Smooth muscle cell (in vitro differentiated cells): ENCODE measurements around the gene FBXO24. TPM values are rescaled to one million over a fixed set of nuclear protein-coding genes. Genes with fewer than 3 reads are reported as not detected.

ENCODE experiments used
- DNase-seq: peaks from one replicate; lab custom pipeline; 2025; ENCODE audit not compliant: unreplicated experiment; lab: John Stamatoyannopoulos, UW
- H2AFZ ChIP-seq: fragments of 200-600 bp; sonication (generic); 2 replicates; pipeline ENCODE4 v1.6.0; 2016; ENCODE audit warnings: antibody characterized with exemption, low read depth, mild to moderate bottlenecking
- H3F3A ChIP-seq: fragments of 200-600 bp; sonication (generic); 2 replicates; pipeline ENCODE4 v1.6.0; 2017; ENCODE audit warnings: antibody characterized with exemption, low read depth
- H3K27ac ChIP-seq: fragments of 200-600 bp; sonication (generic); 2 replicates; pipeline ENCODE4 v1.5.1; 2016; ENCODE audit warnings: low read depth, mild to moderate bottlenecking
- H3K27me3 ChIP-seq: fragments of 200-600 bp; sonication (generic); 2 replicates; pipeline ENCODE4 v1.6.1; 2016; ENCODE audit warnings: low read depth, mild to moderate bottlenecking
- H3K36me3 ChIP-seq: fragments of 200-600 bp; sonication (generic); 2 replicates; pipeline ENCODE4 v1.5.1; 2016; ENCODE audit warnings: low read depth
- H3K4me1 ChIP-seq: fragments of 200-600 bp; sonication (generic); 2 replicates; pipeline ENCODE4 v1.5.1; 2016; ENCODE audit warnings: low read depth
- H3K4me2 ChIP-seq: fragments of 200-600 bp; sonication (generic); 2 replicates; pipeline ENCODE4 v1.6.0; 2016; ENCODE audit warnings: mild to moderate bottlenecking
- H3K4me3 ChIP-seq: fragments of 200-600 bp; sonication (generic); 2 replicates; pipeline ENCODE4 v1.5.1; 2016; ENCODE audit warnings: mild to moderate bottlenecking
- H3K79me2 ChIP-seq: fragments of 200-600 bp; sonication (generic); 2 replicates; pipeline ENCODE4 v1.6.0; 2016; ENCODE audit warnings: low read depth, mild to moderate bottlenecking
- H3K9ac ChIP-seq: fragments of 200-600 bp; sonication (generic); 2 replicates; pipeline ENCODE4 v1.6.0; 2016; ENCODE audit warnings: low read depth
- H3K9me3 ChIP-seq: fragments of 200-600 bp; sonication (generic); replicated peaks from 2 replicates; pipeline ENCODE4 v1.5.1; 2016; ENCODE audit warnings: low read depth
- H4K20me1 ChIP-seq: fragments of 200-600 bp; sonication (generic); 2 replicates; pipeline ENCODE4 v1.6.0; 2016; ENCODE audit warnings: low read depth
- WGBS: methylation state at CpG from one replicate; pipeline ENCODE4 v1.1.7; 2016; ENCODE audit warnings: low lambda C conversion rate; 5-methylcytosine and 5-hydroxymethylcytosine counted together
- polyA plus RNA-seq: library from polyadenylated mRNA; unstranded; fragments of >200 nt; fragmentation: Nextera tagmentation; extraction: Ambion mirVana; gene quantifications from 2 replicates; pipeline ENCODE4 v1.2.1, GENCODE V29; 2016
- total RNA-seq: library from RNA; depleted of rRNA; stranded (reverse); fragments of >200 nt; gene quantifications from 2 replicates; pipeline ENCODE4 v1.2.3, GENCODE V29; 2014
- TF ChIP-seq, protein P1 (sequence below): fragments of 200-600 bp; sonication (generic); IDR thresholded peaks from 2 replicates; pipeline ENCODE4 v1.5.1; 2017; ENCODE audit warnings: borderline replicate concordance, mild to moderate bottlenecking, antibody characterized with exemption; ENCODE audit not compliant: insufficient read depth, poor library complexity, severe bottlenecking

FBXO24 gene
- total and polyA plus RNA-seq, 2 experiments from 2014 or later: 0.22 to 0.61 TPM

DNA sequence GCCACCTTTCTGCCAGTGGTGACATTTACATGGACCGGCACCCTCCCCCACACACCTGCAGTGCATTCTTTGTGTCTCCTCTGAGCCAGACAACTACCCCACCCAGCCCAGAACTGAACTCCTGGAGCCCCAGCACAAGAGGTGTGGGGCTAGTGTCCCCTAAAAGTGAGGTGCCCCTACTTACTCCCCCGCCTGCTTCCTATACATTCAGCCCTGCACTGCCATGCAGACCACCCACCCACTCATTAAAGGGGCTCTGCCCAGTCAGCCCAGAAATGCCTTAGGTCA, 14.4 kb upstream of the FBXO24 start:
- no peak overlapping the region for H3K9ac ChIP-seq
- peaks cover 7% of the 10 kb centered on the region for H3K27me3 ChIP-seq
- no peaks in the 10 kb centered on the region for H3F3A ChIP-seq
- no peaks in the 10 kb centered on the region for H3K79me2 ChIP-seq
- H4K20me1 ChIP-seq: no peaks in the 10 kb centered on the region
- no peak overlapping the region for H2AFZ ChIP-seq
- no peak for DNase-seq
- no peak overlapping the region for H3K4me2 ChIP-seq
- TF ChIP-seq, protein P1, sequence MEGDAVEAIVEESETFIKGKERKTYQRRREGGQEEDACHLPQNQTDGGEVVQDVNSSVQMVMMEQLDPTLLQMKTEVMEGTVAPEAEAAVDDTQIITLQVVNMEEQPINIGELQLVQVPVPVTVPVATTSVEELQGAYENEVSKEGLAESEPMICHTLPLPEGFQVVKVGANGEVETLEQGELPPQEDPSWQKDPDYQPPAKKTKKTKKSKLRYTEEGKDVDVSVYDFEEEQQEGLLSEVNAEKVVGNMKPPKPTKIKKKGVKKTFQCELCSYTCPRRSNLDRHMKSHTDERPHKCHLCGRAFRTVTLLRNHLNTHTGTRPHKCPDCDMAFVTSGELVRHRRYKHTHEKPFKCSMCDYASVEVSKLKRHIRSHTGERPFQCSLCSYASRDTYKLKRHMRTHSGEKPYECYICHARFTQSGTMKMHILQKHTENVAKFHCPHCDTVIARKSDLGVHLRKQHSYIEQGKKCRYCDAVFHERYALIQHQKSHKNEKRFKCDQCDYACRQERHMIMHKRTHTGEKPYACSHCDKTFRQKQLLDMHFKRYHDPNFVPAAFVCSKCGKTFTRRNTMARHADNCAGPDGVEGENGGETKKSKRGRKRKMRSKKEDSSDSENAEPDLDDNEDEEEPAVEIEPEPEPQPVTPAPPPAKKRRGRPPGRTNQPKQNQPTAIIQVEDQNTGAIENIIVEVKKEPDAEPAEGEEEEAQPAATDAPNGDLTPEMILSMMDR: no peak
- no peak overlapping the region for H3K27ac ChIP-seq
- 100% methylated on average over 2 of the region's 2 CpGs for WGBS
- H3K36me3 ChIP-seq: no peaks in the 10 kb centered on the region
- H3K9me3 ChIP-seq: no peaks in the 10 kb centered on the region
- peaks cover 11% of the 10 kb centered on the region for H3K4me1 ChIP-seq
- H3K4me3 ChIP-seq: no peak overlapping the region

DNA sequence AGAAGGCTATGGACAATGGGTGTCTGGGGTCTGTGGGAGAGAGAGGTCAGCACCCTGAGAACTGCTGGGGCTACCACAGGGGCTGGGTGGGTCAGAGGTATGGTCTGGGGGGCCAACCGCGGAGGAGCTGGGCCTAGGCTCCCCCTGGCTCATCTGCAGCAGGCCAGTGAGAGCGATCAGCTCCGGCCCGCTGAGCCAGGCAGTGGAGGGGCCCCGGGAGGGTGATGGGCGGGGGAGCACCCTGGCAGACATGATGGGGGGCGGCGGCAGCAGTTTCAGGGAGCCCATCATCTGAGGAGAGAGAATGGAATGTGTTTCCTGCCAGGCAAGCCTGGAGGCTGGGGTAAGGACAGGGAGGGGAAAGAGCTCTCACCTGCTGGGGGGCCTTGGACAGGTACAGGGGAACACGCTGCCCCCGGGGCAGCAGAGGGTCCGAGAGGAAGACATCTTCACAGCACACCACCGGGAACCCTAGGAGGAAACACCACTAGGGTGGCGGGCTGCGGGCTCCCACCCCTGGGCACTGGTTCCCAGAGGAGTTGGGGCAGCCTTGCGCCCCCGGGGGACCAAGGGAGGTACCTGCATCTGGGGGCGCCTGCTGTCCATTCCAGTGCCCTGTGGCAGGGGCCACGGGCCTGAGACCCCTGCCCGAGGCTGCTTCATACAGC, 13.7 kb upstream of the FBXO24 start:
- WGBS: 89% methylated on average over 20 of the region's 20 CpGs
- Histone ChIP-seq H3K9ac (no peak overlapping the region), H3K79me2 (no peaks in the 10 kb centered on the region), H3K27me3 (peaks cover 7% of the 10 kb centered on the region), H3K9me3 (no peaks in the 10 kb centered on the region), H3K4me2 (no peak overlapping the region), H4K20me1 (no peaks in the 10 kb centered on the region), H3K27ac (no peak overlapping the region), H3K4me1 (peaks cover 11% of the 10 kb centered on the region), H3F3A (no peaks in the 10 kb centered on the region), H3K36me3 (no peaks in the 10 kb centered on the region), H3K4me3 (no peak overlapping the region), H2AFZ (no peak overlapping the region)
- no peak for DNase-seq
- TF ChIP-seq, protein P1: no peak

DNA sequence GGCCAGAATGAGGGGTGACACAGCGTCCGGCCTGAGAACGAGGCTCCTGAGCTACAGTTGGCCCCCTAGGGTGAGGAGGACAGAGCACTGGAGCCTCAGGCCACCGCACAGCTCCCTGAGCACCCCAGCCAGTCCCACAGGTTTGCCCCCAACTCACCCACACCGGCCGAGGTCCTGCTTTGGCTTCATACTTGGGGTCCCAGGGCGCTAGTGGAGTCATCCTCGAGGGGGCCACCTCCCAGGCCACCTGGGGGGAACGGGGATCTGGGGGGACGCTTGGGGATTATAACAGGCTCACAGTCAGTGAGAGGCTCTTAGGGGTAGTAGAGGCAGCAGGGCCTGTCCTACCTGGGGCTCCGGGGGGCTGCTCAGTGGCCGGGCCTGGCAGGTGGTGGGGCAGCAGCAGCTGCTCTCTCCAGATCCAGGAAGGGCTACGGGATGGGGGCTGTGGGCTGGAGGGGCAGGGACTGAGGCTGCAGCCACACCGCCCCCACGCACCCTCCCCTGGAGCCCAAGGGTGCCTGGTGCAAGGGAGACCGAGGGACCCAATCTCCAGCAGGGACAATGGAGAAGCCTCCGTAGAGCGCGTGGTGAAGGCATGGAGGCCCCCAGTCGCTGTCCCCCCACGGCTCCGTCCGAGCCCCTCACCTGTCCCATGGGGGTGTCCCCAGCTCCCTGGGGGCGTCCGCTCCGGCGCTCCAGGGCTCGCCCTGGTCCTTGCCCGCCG, 13.0 kb upstream of the FBXO24 start:
- Histone ChIP-seq H3F3A (no peaks in the 10 kb centered on the region), H3K9me3 (no peaks in the 10 kb centered on the region), H4K20me1 (no peaks in the 10 kb centered on the region), H3K4me2 (no peak overlapping the region), H3K36me3 (no peaks in the 10 kb centered on the region), H3K27ac (no peak overlapping the region), H3K79me2 (no peaks in the 10 kb centered on the region), H2AFZ (no peak overlapping the region), H3K4me3 (no peak overlapping the region), H3K9ac (no peak overlapping the region), H3K27me3 (peaks cover 7% of the 10 kb centered on the region), H3K4me1 (peaks cover 11% of the 10 kb centered on the region)
- WGBS: 97% methylated on average over 26 of the region's 30 CpGs
- TF ChIP-seq, protein P1: no peak
- no peak for DNase-seq
